Activated T-cell treated with anti-CD3 and anti-CD28 coated beads for 1 hour (primary cell): ENCODE data around the gene CCDC183.

ENCODE experiments used
- DNase-seq: peaks from one replicate; pipeline ENCODE4 v3.0.0-alpha.2; 2020; ENCODE audit warnings: low read depth

The CCDC183 gene

DNA sequence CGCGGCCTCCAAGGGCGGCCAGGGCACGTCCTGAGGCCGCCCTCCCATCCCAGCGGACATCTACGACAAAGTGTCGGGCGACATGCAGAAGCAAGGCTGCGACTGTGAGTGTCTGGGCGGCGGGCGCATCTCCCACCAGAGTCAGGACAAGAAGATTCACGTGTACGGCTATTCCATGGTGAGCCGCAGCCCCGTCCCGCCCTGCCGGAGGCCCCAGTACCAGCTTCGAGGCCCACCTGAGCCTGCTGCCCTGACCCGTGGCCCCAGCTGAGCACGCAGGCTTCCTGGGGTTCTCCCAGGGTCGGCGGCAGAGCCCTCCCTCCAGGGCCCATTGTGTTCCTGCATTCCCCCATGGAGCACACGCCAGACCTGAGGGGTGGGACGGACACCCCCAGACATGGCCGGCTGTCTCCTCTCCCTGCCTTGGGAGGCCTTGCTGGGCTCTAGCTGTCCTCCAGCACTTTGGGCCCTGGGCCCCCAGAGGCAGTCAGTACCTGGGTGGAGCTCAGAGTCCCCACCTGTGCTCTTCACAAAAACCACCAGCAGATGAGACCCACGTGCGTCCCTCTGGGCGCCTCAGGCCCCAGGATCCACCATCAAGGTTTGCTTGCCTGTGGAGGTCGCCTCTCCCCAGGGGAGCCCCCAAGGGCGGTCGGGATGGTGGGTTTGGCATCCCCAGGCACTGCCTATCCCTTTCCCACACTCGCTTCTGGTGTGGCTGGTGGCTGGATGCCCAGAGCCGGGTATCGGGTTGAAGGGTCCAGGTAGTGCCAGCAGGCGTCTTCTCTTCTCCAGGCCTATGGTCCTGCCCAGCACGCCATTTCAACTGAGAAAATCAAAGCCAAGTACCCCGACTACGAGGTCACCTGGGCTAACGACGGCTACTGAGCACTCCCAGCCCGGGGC is 54.1 kb downstream of the CCDC183 start:
- DNase-seq = no peak

DNA sequence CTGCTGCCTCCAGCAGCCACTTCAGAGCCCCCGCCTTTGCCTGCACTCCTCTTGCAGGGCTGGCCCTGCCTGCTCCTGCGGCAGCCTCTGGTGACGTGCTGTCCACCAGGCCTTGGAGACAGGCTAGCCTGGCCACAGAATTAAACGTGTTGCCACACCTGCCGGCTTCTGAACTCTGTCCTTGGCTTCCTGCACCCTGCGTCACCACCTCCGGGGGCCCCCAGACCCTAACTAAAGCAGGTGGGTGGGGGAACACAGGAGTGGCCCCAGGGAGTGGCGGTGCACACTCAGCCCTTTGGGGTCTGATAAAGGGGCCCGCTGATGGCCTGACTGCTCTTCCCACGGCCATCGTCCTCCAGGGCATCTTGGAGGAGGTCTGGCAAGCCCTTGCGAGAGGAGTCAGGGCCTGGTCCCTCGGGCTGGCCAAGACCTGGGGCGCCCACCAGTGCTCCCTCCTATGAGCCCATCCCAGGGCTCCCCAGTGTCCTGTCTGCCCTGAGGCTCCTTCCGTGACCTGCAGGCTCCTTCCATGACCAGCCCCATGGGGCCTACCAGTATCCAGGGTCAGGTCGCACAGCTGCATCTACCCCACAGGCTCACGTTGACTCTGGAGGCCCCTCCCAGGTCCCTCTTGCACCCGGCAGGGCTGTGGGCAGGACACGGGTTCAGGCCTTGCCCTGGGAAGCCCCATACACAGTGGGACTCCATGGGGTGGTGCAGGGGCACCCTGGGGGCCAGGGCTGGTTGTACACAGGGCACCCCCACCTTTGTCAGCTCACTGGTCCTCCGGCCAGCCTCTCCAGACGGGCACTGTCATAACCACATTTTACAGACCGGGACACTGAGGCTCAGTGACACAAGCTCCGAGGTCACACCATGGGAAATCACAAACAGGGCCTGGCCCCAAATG is 55.0 kb downstream of the CCDC183 start:
- no peak for DNase-seq

DNA sequence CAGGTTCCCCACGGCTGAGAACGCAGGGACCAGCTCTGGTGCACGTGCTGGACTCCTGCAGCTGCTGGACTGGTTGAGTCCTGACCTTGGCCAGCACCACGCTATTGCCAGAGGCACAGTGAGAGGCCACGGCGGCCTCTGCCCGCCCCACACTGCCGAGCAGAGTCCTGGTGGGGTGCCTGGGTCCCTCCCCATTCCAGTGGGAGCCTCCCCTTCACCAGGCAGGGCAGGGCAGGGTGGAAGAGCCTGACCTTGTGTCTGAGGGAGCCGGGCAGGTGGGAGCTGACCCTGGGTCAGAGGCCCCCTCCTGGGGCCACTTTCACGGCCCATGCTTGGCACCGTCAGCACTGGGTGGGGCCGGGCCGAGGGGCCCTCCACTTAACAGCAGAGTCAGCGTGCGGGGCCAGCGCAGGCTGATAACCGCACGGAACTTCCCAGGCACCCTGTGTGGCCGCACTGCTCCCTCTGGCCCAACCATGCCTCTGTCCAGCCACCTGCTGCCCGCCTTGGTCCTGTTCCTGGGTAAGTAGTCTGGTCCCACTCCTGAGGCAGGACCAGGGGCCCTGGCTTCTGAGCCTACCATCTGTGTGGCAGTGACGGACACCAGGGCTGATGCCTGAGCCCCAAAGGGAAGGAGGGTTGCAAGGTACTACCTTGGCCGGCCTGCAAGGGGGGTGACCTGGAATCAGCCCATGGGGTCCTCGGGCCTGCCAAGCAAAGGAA is 56.0 kb downstream of the CCDC183 start, which contains the start of gene MAMDC4:
MAMDC4 (plus strand) TSS at position 406 of the 723 bp plus-strand sequence; CDS start at position 477, 71 bp downstream.
- DNase-seq = no peak

GRCh38 chr9:136852664-136853595 is 56.8 kb downstream of the CCDC183 start:
- DNase-seq = no peak

DNA sequence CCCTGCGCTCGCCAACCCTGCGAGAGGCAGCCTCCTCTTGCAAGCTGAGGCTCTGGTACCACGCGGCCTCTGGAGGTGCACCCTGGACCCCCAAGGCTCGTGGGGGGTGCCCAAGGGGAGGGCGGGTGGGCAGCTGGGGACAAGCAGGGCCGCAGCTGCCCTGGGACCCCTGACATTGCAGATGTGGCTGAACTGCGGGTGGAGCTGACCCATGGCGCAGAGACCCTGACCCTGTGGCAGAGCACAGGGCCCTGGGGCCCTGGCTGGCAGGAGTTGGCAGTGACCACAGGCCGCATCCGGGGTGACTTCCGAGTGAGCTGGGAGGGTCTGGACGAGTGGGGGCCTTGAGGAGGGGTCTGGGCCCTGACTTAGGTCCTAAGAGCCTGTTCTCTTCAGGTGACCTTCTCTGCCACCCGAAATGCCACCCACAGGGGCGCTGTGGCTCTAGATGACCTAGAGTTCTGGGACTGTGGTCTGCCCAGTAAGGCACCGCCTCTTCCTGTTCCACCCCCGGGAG is 57.5 kb downstream of the CCDC183 start:
- no peak for DNase-seq

GRCh38 chr9:136854113-136854841 is 58.1 kb downstream of the CCDC183 start:
- no peak for DNase-seq

DNA sequence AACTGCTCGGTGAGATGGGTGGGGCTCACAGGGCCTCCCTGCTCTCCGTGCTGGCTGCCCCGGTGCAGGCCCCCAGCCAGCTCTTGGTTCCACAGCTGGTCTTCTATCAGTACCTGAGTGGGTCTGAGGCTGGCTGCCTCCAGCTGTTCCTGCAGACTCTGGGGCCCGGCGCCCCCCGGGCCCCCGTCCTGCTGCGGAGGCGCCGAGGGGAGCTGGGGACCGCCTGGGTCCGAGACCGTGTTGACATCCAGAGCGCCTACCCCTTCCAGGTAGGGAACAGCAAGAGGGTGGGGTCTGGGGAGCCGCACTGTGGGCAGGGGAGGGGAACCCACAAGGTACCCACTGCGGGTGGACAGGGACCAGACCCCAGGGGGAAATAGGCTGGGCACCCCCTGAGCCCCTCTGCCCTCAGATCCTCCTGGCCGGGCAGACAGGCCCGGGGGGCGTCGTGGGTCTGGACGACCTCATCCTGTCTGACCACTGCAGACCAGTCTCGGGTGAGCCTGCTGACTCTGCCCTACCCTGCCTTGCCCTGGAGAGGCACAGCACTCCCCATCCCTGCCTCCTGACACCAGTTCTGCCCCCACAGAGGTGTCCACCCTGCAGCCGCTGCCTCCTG is 58.8 kb downstream of the CCDC183 start:
- DNase-seq = no peak

GRCh38 chr9:136855461-136856078 is 59.4 kb downstream of the CCDC183 start:
- DNase-seq = no peak

- DNase-seq = no peak
Observed at GRCh38 chr9:136856079-136856476, 59.9 kb downstream of the CCDC183 start.

DNA sequence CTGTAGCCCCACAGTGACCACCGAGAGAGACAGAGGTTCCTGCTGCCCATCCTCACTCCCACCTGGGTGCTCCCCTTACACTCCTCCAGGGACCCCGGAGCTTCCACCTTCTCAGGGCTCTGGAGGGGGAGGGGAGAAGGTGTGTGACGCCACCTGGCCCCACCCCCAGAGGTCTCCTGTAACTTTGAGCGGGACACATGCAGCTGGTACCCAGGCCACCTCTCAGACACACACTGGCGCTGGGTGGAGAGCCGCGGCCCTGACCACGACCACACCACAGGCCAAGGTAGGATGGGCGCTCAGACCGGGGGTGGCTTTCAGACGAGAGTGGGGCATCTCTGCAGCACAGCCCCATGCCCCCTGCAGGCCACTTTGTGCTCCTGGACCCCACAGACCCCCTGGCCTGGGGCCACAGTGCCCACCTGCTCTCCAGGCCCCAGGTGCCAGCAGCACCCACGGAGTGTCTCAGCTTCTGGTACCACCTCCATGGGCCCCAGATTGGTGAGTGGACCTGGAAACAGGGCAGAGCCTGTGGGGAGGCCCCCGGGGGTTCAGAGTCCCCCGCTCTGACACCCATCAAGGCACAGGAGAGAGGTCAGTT is 60.5 kb downstream of the CCDC183 start:
- no peak for DNase-seq

DNA sequence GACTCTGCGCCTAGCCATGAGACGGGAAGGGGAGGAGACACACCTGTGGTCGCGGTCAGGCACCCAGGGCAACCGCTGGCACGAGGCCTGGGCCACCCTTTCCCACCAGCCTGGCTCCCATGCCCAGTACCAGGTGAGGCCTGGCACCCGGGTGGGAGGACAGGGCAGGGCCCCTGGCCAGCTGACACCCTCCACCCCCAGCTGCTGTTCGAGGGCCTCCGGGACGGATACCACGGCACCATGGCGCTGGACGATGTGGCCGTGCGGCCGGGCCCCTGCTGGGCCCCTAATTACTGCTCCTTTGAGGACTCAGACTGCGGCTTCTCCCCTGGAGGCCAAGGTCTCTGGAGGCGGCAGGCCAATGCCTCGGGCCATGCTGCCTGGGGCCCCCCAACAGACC is 61.0 kb downstream of the CCDC183 start:
- no peak for DNase-seq
